Activated T-cell treated with anti-CD3 and anti-CD28 coated beads, Interleukin-2, amount 50 U/mL, for 1 hour (primary cell): ENCODE results near the gene CDC34.
A peak's percentile ranks its signal among the peaks of the same experiment; 100 is the strongest.

ENCODE experiments used
- DNase-seq: peaks from one replicate; pipeline ENCODE4 v3.0.0-alpha.2; 2020

The CDC34 gene

GRCh38 chr19:524062-524674, 7.4 kb upstream of the CDC34 start:
- DNase-seq: no peak

GRCh38 chr19:525029-525428, 6.5 kb upstream of the CDC34 start:
- no peak for DNase-seq

GRCh38 chr19:525857-526419, 5.6 kb upstream of the CDC34 start:
- DNase-seq: no peak

- DNase-seq: no peak
These were observed 1.2 kb upstream of the CDC34 start for GRCh38 chr19:530134-531008.

GRCh38 chr19:531009-531752, 379 bp upstream of the CDC34 start:
- peak; percentile 92 for DNase-seq

GRCh38 chr19:532561-533363, 1.2 kb downstream of the CDC34 start:
- DNase-seq: peak; percentile 55

- no peak for DNase-seq
These were observed 2.0 kb downstream of the CDC34 start for GRCh38 chr19:533364-534058.

GRCh38 chr19:534088-534487, 2.5 kb downstream of the CDC34 start:
- no peak for DNase-seq

- DNase-seq: no peak
These were observed 3.7 kb downstream of the CDC34 start for GRCh38 chr19:535017-535835.

- DNase-seq: no peak
These were observed 4.7 kb downstream of the CDC34 start for GRCh38 chr19:536031-536880.

GRCh38 chr19:536881-537404, 5.4 kb downstream of the CDC34 start:
- DNase-seq: no peak

GRCh38 chr19:538641-539428, 7.3 kb downstream of the CDC34 start:
- DNase-seq: no peak

- DNase-seq: no peak
These were observed 8.0 kb downstream of the CDC34 start for GRCh38 chr19:539429-540030.

- DNase-seq: no peak
These were observed 9.5 kb downstream of the CDC34 start for GRCh38 chr19:540867-541637.

GRCh38 chr19:541699-542098, 10.1 kb downstream of the CDC34 start:
- no peak for DNase-seq

GRCh38 chr19:542173-542866, 10.8 kb downstream of the CDC34 start:
- DNase-seq: no peak
